ENCODE data around the gene GPR183.

GRCh38 chr13:99321709-99322108, 14.5 kb upstream of the GPR183 start:
- TF ChIP-seq EZH2 (IDR thresholded peaks at IDR 0.05; ENCODE audit: insufficient read depth, poor library complexity, severe bottlenecking): no peak
- TF ChIP-seq EZH2phosphoT487 (IDR thresholded peaks at IDR 0.05; ENCODE audit: insufficient read depth, low read depth): no peak

All from GM23248 (cell line).